ENCODE measurements around the gene ADCY9.

Gene ADCY9

GRCh38 chr16:4003576-4003975 lies 112.7 kb downstream of the ADCY9 start:
- H3K4ac ChIP-seq (ENCODE audit: low read depth in 1 of 2, low read length in 2 of 2) = no peak overlapping the region
- H2BK120ac ChIP-seq (ENCODE audit: low read depth, low read length) = no peak overlapping the region
- no peaks in the 10 kb centered on the region for H3K27me3 ChIP-seq (ENCODE audit: control insufficient read depth in 1 of 2, insufficient read depth in 1 of 2, low read length in 2 of 2)
- H4K91ac ChIP-seq (ENCODE audit: low read length) = no peak overlapping the region
- no peak overlapping the region for H2BK5ac ChIP-seq (ENCODE audit: low read depth, low read length, poor library complexity, severe bottlenecking)
- H3K23ac ChIP-seq (ENCODE audit: low read length in 2 of 2) = no peak overlapping the region
- H3K4me2 ChIP-seq (ENCODE audit: low read length, poor library complexity, severe bottlenecking) = no peak overlapping the region
- no peak for DNase-seq
- H3K14ac ChIP-seq (ENCODE audit: low read length in 2 of 2) = no peak overlapping the region
- H3K4me3 ChIP-seq (ENCODE audit: insufficient read depth in 1 of 2, low read depth in 1 of 2, low read length in 2 of 2) = no peak overlapping the region
- peaks cover 15% of the 10 kb centered on the region for H3K79me1 ChIP-seq (replicated peaks; ENCODE audit: low read length, poor library complexity, severe bottlenecking)
- H3K9me3 ChIP-seq (ENCODE audit: control insufficient read depth, low read length) = no peaks in the 10 kb centered on the region
- H4K8ac ChIP-seq (ENCODE audit: low read length) = no peak overlapping the region
- peaks cover 7 to 8% of the 10 kb centered on the region in 2 experiments for H3K36me3 ChIP-seq (ENCODE audit: control insufficient read depth in 1 of 2, insufficient read depth in 2 of 2, low read depth in 1 of 2, low read length in 2 of 2)
- no peak overlapping the region for H2AFZ ChIP-seq (ENCODE audit: low read depth, low read length)
- H2BK15ac ChIP-seq (ENCODE audit: low read depth, poor library complexity, severe bottlenecking) = no peak overlapping the region
- 97% methylated on average over 11 of the region's 11 CpGs for WGBS
- no peak overlapping the region for H3K27ac ChIP-seq (ENCODE audit: low read length, poor library complexity, severe bottlenecking)
- no peak overlapping the region for H2AK5ac ChIP-seq (ENCODE audit: low read length, severe bottlenecking)
- H3K4me1 ChIP-seq (ENCODE audit: control insufficient read depth, insufficient read depth, low read depth, low read length) = peaks cover 9% of the 10 kb centered on the region
- H3K18ac ChIP-seq (ENCODE audit: low read depth in 1 of 2, low read length in 2 of 2) = no peak overlapping the region
- peak overlapping the region in 1 of 2 experiments; percentile 2 for H2BK12ac ChIP-seq (ENCODE audit: low read length in 2 of 2)
- no peak overlapping the region for H3K9ac ChIP-seq (ENCODE audit: low read length)

- no peak overlapping the region for H2BK5ac ChIP-seq (ENCODE audit: low read depth, low read length, poor library complexity, severe bottlenecking)
- H2AK5ac ChIP-seq (ENCODE audit: low read length, severe bottlenecking) = no peak overlapping the region
- H3K79me1 ChIP-seq (replicated peaks; ENCODE audit: low read length, poor library complexity, severe bottlenecking) = peaks cover 15% of the 10 kb centered on the region
- WGBS = 98% methylated on average over 10 of the region's 19 CpGs
- H3K23ac ChIP-seq (ENCODE audit: low read length in 2 of 2) = no peak overlapping the region
- H4K8ac ChIP-seq (ENCODE audit: low read length) = no peak overlapping the region
- H3K4me3 ChIP-seq (ENCODE audit: insufficient read depth in 1 of 2, low read depth in 1 of 2, low read length in 2 of 2) = no peak overlapping the region
- H3K14ac ChIP-seq (ENCODE audit: low read length in 2 of 2) = peak overlapping the region in 1 of 2 experiments; percentile 26
- no peaks in the 10 kb centered on the region for H3K9me3 ChIP-seq (ENCODE audit: control insufficient read depth, low read length)
- no peak overlapping the region for H2BK12ac ChIP-seq (ENCODE audit: low read length in 2 of 2)
- peaks cover 9% of the 10 kb centered on the region for H3K4me1 ChIP-seq (ENCODE audit: control insufficient read depth, insufficient read depth, low read depth, low read length)
- no peak overlapping the region for H3K9ac ChIP-seq (ENCODE audit: low read length)
- DNase-seq = no peak
- no peak overlapping the region for H2BK120ac ChIP-seq (ENCODE audit: low read depth, low read length)
- H3K36me3 ChIP-seq (ENCODE audit: control insufficient read depth in 1 of 2, insufficient read depth in 2 of 2, low read depth in 1 of 2, low read length in 2 of 2) = peaks cover 7 to 8% of the 10 kb centered on the region in 2 experiments
- no peak overlapping the region for H4K91ac ChIP-seq (ENCODE audit: low read length)
- no peak overlapping the region for H3K4ac ChIP-seq (ENCODE audit: low read depth in 1 of 2, low read length in 2 of 2)
- H2AFZ ChIP-seq (ENCODE audit: low read depth, low read length) = no peak overlapping the region
- H3K4me2 ChIP-seq (ENCODE audit: low read length, poor library complexity, severe bottlenecking) = no peak overlapping the region
- H3K18ac ChIP-seq (ENCODE audit: low read depth in 1 of 2, low read length in 2 of 2) = no peak overlapping the region
- no peak overlapping the region for H2BK15ac ChIP-seq (ENCODE audit: low read depth, poor library complexity, severe bottlenecking)
- H3K27ac ChIP-seq (ENCODE audit: low read length, poor library complexity, severe bottlenecking) = no peak overlapping the region
- H3K27me3 ChIP-seq (ENCODE audit: control insufficient read depth in 1 of 2, insufficient read depth in 1 of 2, low read length in 2 of 2) = no peaks in the 10 kb centered on the region
These were observed 113.1 kb downstream of the ADCY9 start for GRCh38 chr16:4003166-4003565.

GRCh38 chr16:4002121-4002520 lies 114.1 kb downstream of the ADCY9 start:
- no peak overlapping the region for H2BK12ac ChIP-seq (ENCODE audit: low read length in 2 of 2)
- no peak overlapping the region for H4K8ac ChIP-seq (ENCODE audit: low read length)
- no peak overlapping the region for H2AFZ ChIP-seq (ENCODE audit: low read depth, low read length)
- peaks cover 9% of the 10 kb centered on the region for H3K4me1 ChIP-seq (ENCODE audit: control insufficient read depth, insufficient read depth, low read depth, low read length)
- no peak overlapping the region for H4K91ac ChIP-seq (ENCODE audit: low read length)
- no peak overlapping the region for H3K27ac ChIP-seq (ENCODE audit: low read length, poor library complexity, severe bottlenecking)
- no peak overlapping the region for H2AK5ac ChIP-seq (ENCODE audit: low read length, severe bottlenecking)
- H3K36me3 ChIP-seq (ENCODE audit: control insufficient read depth in 1 of 2, insufficient read depth in 2 of 2, low read depth in 1 of 2, low read length in 2 of 2) = peaks cover 7 to 8% of the 10 kb centered on the region in 2 experiments
- 100% methylated on average over 1 of the region's 2 CpGs for WGBS
- DNase-seq = no peak
- no peak overlapping the region for H3K14ac ChIP-seq (ENCODE audit: low read length in 2 of 2)
- no peak overlapping the region for H3K18ac ChIP-seq (ENCODE audit: low read depth in 1 of 2, low read length in 2 of 2)
- no peak overlapping the region for H2BK5ac ChIP-seq (ENCODE audit: low read depth, low read length, poor library complexity, severe bottlenecking)
- H2BK15ac ChIP-seq (ENCODE audit: low read depth, poor library complexity, severe bottlenecking) = no peak overlapping the region
- H3K4me2 ChIP-seq (ENCODE audit: low read length, poor library complexity, severe bottlenecking) = no peak overlapping the region
- no peak overlapping the region for H3K4me3 ChIP-seq (ENCODE audit: insufficient read depth in 1 of 2, low read depth in 1 of 2, low read length in 2 of 2)
- peaks cover 12% of the 10 kb centered on the region for H3K79me1 ChIP-seq (replicated peaks; ENCODE audit: low read length, poor library complexity, severe bottlenecking)
- H3K9ac ChIP-seq (ENCODE audit: low read length) = no peak overlapping the region
- H3K4ac ChIP-seq (ENCODE audit: low read depth in 1 of 2, low read length in 2 of 2) = no peak overlapping the region
- no peaks in the 10 kb centered on the region for H3K9me3 ChIP-seq (ENCODE audit: control insufficient read depth, low read length)
- H3K23ac ChIP-seq (ENCODE audit: low read length in 2 of 2) = no peak overlapping the region
- no peak overlapping the region for H2BK120ac ChIP-seq (ENCODE audit: low read depth, low read length)
- no peaks in the 10 kb centered on the region for H3K27me3 ChIP-seq (ENCODE audit: control insufficient read depth in 1 of 2, insufficient read depth in 1 of 2, low read length in 2 of 2)

GRCh38 chr16:3999479-4000325 lies 116.5 kb downstream of the ADCY9 start:
- H3K4me2 ChIP-seq (ENCODE audit: low read length, poor library complexity, severe bottlenecking) = no peak overlapping the region
- H2BK5ac ChIP-seq (ENCODE audit: low read depth, low read length, poor library complexity, severe bottlenecking) = no peak overlapping the region
- no peak overlapping the region for H2BK15ac ChIP-seq (ENCODE audit: low read depth, poor library complexity, severe bottlenecking)
- peak overlapping the region; percentile 61 for H4K8ac ChIP-seq (ENCODE audit: low read length)
- no peak overlapping the region for H4K91ac ChIP-seq (ENCODE audit: low read length)
- peaks cover 9% of the 10 kb centered on the region for H3K4me1 ChIP-seq (ENCODE audit: control insufficient read depth, insufficient read depth, low read depth, low read length)
- H3K36me3 ChIP-seq (ENCODE audit: control insufficient read depth in 1 of 2, insufficient read depth in 2 of 2, low read depth in 1 of 2, low read length in 2 of 2) = peaks cover 3 to 7% of the 10 kb centered on the region in 2 experiments
- H2AFZ ChIP-seq (ENCODE audit: low read depth, low read length) = no peak overlapping the region
- no peak overlapping the region for H2BK120ac ChIP-seq (ENCODE audit: low read depth, low read length)
- H2BK12ac ChIP-seq (ENCODE audit: low read length in 2 of 2) = peak overlapping the region in 1 of 2 experiments; percentile 11
- peak overlapping the region; percentile 81 for H3K9ac ChIP-seq (ENCODE audit: low read length)
- H3K18ac ChIP-seq (ENCODE audit: low read depth in 1 of 2, low read length in 2 of 2) = peak overlapping the region in 1 of 2 experiments; percentile 37
- no peak overlapping the region for H3K14ac ChIP-seq (ENCODE audit: low read length in 2 of 2)
- H3K4ac ChIP-seq (ENCODE audit: low read depth in 1 of 2, low read length in 2 of 2) = no peak overlapping the region
- H2AK5ac ChIP-seq (ENCODE audit: low read length, severe bottlenecking) = no peak overlapping the region
- H3K27me3 ChIP-seq (ENCODE audit: control insufficient read depth in 1 of 2, insufficient read depth in 1 of 2, low read length in 2 of 2) = no peaks in the 10 kb centered on the region
- no peaks in the 10 kb centered on the region for H3K9me3 ChIP-seq (ENCODE audit: control insufficient read depth, low read length)
- WGBS = 68% methylated on average over 20 of the region's 20 CpGs
- H3K23ac ChIP-seq (ENCODE audit: low read length in 2 of 2) = no peak overlapping the region
- peak overlapping the region; percentile 10 for H3K27ac ChIP-seq (ENCODE audit: low read length, poor library complexity, severe bottlenecking)
- H3K4me3 ChIP-seq (ENCODE audit: insufficient read depth in 1 of 2, low read depth in 1 of 2, low read length in 2 of 2) = peak overlapping the region in 1 of 2 experiments; percentile 63
- H3K79me1 ChIP-seq (replicated peaks; ENCODE audit: low read length, poor library complexity, severe bottlenecking) = peaks cover 3% of the 10 kb centered on the region
- DNase-seq = peak; percentile 61
